ENCODE data around the gene MTFMT. TPM values are rescaled to one million over a fixed set of nuclear protein-coding genes. Genes with fewer than 3 reads are reported as not detected.

Gene MTFMT
- total and polyA plus RNA-seq, 4 donors = 5.0 to 15.0 (median 11.3) TPM

Other genes starting within 250 kb of the MTFMT start
- gene PIF1, start 204.0 kb downstream of the MTFMT start, total RNA-seq = 1 to 10 TPM; 1.1 to 2.4 TPM
- 1 to 10 TPM; 1.1 to 1.4 TPM for gene PIF1, start 204.0 kb downstream of the MTFMT start, polyA plus RNA-seq
- 10 to 100 TPM; 25.6 to 84.1 TPM for gene PLEKHO2, start 187.7 kb downstream of the MTFMT start, total RNA-seq
- gene PLEKHO2, start 187.7 kb downstream of the MTFMT start, polyA plus RNA-seq = 10 to 100 TPM; 36.9 to 75.3 TPM
- gene ANKDD1A, start 117.7 kb downstream of the MTFMT start, total RNA-seq = 1 to 10 TPM; 5.0 to 6.8 TPM
- gene ANKDD1A, start 117.7 kb downstream of the MTFMT start, polyA plus RNA-seq = 1 to 10 TPM; 2.3 to 3.4 TPM
- 100 to 1,000 TPM in 1 of 2 donors, 10 to 100 TPM in 1; 79.2 to 115 TPM for gene SPG21, start 39.7 kb downstream of the MTFMT start, total RNA-seq
- 10 to 100 TPM; 88.2 to 98.2 TPM for gene SPG21, start 39.7 kb downstream of the MTFMT start, polyA plus RNA-seq
- gene SLC51B, start 15.7 kb upstream of the MTFMT start, total RNA-seq = 1 to 10 TPM in 1 of 2 donors, under 1 TPM in 1; 0.85 to 3.0 TPM
- 1 to 10 TPM in 1 of 2 donors, under 1 TPM in 1; 0.98 to 7.3 TPM for gene SLC51B, start 15.7 kb upstream of the MTFMT start, polyA plus RNA-seq
- 10 to 100 TPM; 31.6 to 75.7 TPM for gene RASL12, start 38.4 kb upstream of the MTFMT start, total RNA-seq
- gene RASL12, start 38.4 kb upstream of the MTFMT start, polyA plus RNA-seq = 10 to 100 TPM; 13.8 to 14.8 TPM
- under 1 TPM; 0.21 to 0.23 TPM for gene KBTBD13, start 47.1 kb upstream of the MTFMT start, total RNA-seq
- gene KBTBD13, start 47.1 kb upstream of the MTFMT start, polyA plus RNA-seq = under 1 TPM; 0.04 to 0.14 TPM
- gene UBAP1L, start 85.6 kb upstream of the MTFMT start, total RNA-seq = 1 to 10 TPM; 4.7 to 5.4 TPM
- gene UBAP1L, start 85.6 kb upstream of the MTFMT start, polyA plus RNA-seq = 1 to 10 TPM in 1 of 2 donors, under 1 TPM in 1; 0.96 to 2.2 TPM
- gene PDCD7, start 104.2 kb upstream of the MTFMT start, total RNA-seq = 10 to 100 TPM; 17.0 to 21.7 TPM
- 10 to 100 TPM in 1 of 2 donors, 1 to 10 TPM in 1; 8.8 to 11.2 TPM for gene PDCD7, start 104.2 kb upstream of the MTFMT start, polyA plus RNA-seq
- 10 to 100 TPM; 43.1 to 93.6 TPM for gene CLPX, start 155.7 kb upstream of the MTFMT start, total RNA-seq
- gene CLPX, start 155.7 kb upstream of the MTFMT start, polyA plus RNA-seq = 10 to 100 TPM; 11.2 to 19.6 TPM
- gene CILP, start 181.8 kb upstream of the MTFMT start, total RNA-seq = under 1 TPM; 0.89 to 0.97 TPM
- gene CILP, start 181.8 kb upstream of the MTFMT start, polyA plus RNA-seq = under 1 TPM; 0.30 to 0.43 TPM

Data from lung (tissue), 4 donors.